ENCODE data around the gene NME1.

- TF ChIP-seq, protein P1, sequence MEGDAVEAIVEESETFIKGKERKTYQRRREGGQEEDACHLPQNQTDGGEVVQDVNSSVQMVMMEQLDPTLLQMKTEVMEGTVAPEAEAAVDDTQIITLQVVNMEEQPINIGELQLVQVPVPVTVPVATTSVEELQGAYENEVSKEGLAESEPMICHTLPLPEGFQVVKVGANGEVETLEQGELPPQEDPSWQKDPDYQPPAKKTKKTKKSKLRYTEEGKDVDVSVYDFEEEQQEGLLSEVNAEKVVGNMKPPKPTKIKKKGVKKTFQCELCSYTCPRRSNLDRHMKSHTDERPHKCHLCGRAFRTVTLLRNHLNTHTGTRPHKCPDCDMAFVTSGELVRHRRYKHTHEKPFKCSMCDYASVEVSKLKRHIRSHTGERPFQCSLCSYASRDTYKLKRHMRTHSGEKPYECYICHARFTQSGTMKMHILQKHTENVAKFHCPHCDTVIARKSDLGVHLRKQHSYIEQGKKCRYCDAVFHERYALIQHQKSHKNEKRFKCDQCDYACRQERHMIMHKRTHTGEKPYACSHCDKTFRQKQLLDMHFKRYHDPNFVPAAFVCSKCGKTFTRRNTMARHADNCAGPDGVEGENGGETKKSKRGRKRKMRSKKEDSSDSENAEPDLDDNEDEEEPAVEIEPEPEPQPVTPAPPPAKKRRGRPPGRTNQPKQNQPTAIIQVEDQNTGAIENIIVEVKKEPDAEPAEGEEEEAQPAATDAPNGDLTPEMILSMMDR (conservative IDR thresholded peaks at IDR 0.05; ENCODE audit: low read length), result no peak
- TF ChIP-seq EZH2phosphoT487 (IDR thresholded peaks at IDR 0.05; ENCODE audit: borderline replicate concordance, low read depth, low read length), result no peak
Observed at GRCh38 chr17:51200846-51201245, 47.5 kb downstream of the NME1 start.
